ENCODE measurements around the gene NUMA1.

NUMA1 gene

GRCh38 chr11:72091292-72091691 lies 10.9 kb upstream of the NUMA1 start:
- no peak overlapping the region for H3K9ac ChIP-seq
- no peak overlapping the region for H2AFZ ChIP-seq
- TF ChIP-seq CTCF (IDR thresholded peaks at IDR 0.05) = peak; percentile 72
- no peaks in the 10 kb centered on the region for H3K4me1 ChIP-seq
- no peaks in the 10 kb centered on the region for H3K9me3 ChIP-seq (ENCODE audit: control insufficient read depth, low read length)
- no peak overlapping the region for H3K4me2 ChIP-seq (ENCODE audit: low read length)
- no peak overlapping the region for H3K4me3 ChIP-seq (ENCODE audit: low read depth, low read length)
- H3K27me3 ChIP-seq (ENCODE audit: control insufficient read depth, insufficient read depth, low read length) = no peaks in the 10 kb centered on the region
- no peak overlapping the region for H3K27ac ChIP-seq
- no peaks in the 10 kb centered on the region for H3K36me3 ChIP-seq (ENCODE audit: control insufficient read depth, insufficient read depth, low read length)
- peaks cover 5% of the 10 kb centered on the region for H3K79me2 ChIP-seq

DNA sequence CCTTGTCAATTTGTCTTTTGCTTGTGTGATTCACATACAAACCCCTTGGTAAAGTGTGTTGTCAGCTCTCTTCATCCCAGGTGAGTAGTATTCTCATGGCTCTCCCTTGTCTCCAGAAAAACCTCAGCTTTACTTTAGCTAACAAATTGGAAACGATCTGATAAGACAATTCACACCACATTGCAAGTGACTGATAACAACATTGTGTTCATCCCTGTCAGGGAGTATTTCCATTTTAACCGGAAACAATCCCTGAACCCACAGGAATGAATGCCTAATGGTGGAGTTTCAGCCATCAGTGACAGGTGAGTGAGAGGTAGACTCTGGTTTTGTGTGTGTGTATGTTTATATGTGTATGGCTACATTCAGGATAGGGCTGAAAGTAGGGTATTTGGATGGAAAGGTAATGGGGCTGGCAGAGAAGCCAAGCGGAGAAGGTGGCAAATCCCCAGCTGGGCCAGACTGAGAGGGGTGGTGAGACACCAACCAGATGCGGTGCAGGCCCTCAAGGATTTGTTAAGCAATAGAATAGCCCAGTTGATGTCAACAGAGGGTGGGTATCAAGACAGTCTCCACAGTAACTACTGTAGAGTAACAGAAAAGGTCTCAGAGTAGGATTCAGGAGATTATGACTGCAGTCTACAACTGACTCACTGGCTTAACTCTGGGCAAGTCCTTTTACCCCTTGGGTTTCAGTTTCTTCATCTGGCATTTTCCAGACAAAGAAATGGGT lies 7.9 kb upstream of the NUMA1 start:
- Histone ChIP-seq H3K9me3 (ENCODE audit: control insufficient read depth, low read length) (no peaks in the 10 kb centered on the region), H3K27me3 (ENCODE audit: control insufficient read depth, insufficient read depth, low read length) (no peaks in the 10 kb centered on the region), H3K79me2 (peaks cover 5% of the 10 kb centered on the region), H3K4me1 (no peaks in the 10 kb centered on the region), H3K4me2 (ENCODE audit: low read length) (no peak overlapping the region), H3K4me3 (ENCODE audit: low read depth, low read length) (no peak overlapping the region), H2AFZ (no peak overlapping the region), H3K9ac (no peak overlapping the region), H3K27ac (peak overlapping the region; percentile 15), H3K36me3 (ENCODE audit: control insufficient read depth, insufficient read depth, low read length) (no peaks in the 10 kb centered on the region)
- no peak for TF ChIP-seq CTCF (IDR thresholded peaks at IDR 0.05)

- Histone ChIP-seq H3K79me2 (peaks cover 4% of the 10 kb centered on the region), H3K4me3 (ENCODE audit: low read depth, low read length) (no peak overlapping the region), H3K27ac (no peak overlapping the region), H3K9ac (no peak overlapping the region), H3K4me1 (peaks cover 4% of the 10 kb centered on the region), H3K4me2 (ENCODE audit: low read length) (no peak overlapping the region), H2AFZ (no peak overlapping the region), H3K36me3 (ENCODE audit: control insufficient read depth, insufficient read depth, low read length) (no peaks in the 10 kb centered on the region), H3K9me3 (ENCODE audit: control insufficient read depth, low read length) (no peaks in the 10 kb centered on the region), H3K27me3 (ENCODE audit: control insufficient read depth, insufficient read depth, low read length) (no peaks in the 10 kb centered on the region)
- TF ChIP-seq CTCF (IDR thresholded peaks at IDR 0.05) = no peak
Observed at GRCh38 chr11:72085621-72086351, 5.4 kb upstream of the NUMA1 start.

DNA sequence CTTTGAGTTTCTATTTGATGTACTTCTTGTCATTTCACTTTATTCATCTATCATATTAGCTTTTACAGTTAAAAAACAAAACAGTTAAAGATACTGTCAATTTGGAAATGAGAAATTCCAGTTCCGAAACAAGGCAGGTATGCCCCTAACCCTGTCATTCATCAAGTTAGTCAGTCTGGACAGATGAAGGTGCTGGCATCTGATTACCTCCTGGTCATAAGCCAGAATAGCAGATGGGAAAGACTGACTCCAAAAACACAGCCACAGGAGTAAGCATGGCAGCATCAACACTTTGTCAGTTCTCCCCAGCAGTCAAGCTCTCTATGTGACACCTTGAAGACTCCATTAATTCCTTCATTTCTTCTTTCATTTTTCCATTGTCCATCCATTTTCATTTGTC lies 4.6 kb upstream of the NUMA1 start:
- H3K79me2 ChIP-seq = peaks cover 4% of the 10 kb centered on the region
- no peak overlapping the region for H2AFZ ChIP-seq
- H3K9ac ChIP-seq = no peak overlapping the region
- no peak overlapping the region for H3K27ac ChIP-seq
- H3K4me3 ChIP-seq (ENCODE audit: low read depth, low read length) = no peak overlapping the region
- no peaks in the 10 kb centered on the region for H3K9me3 ChIP-seq (ENCODE audit: control insufficient read depth, low read length)
- H3K4me2 ChIP-seq (ENCODE audit: low read length) = no peak overlapping the region
- H3K4me1 ChIP-seq = peaks cover 4% of the 10 kb centered on the region
- no peaks in the 10 kb centered on the region for H3K36me3 ChIP-seq (ENCODE audit: control insufficient read depth, insufficient read depth, low read length)
- no peaks in the 10 kb centered on the region for H3K27me3 ChIP-seq (ENCODE audit: control insufficient read depth, insufficient read depth, low read length)
- no peak for TF ChIP-seq CTCF (IDR thresholded peaks at IDR 0.05)

Measured in parathyroid adenoma (tissue), 2 donors.